MV-4-11 (cell line): ENCODE measurements around the gene NASP.
A peak's percentile ranks its signal among the peaks of the same experiment; 100 is the strongest.

ENCODE experiments used
- DNase-seq: peaks from one replicate; lab custom pipeline; 2025; lab: John Stamatoyannopoulos, UW

Gene NASP

GRCh38 chr1:45620588-45621500, 37.0 kb downstream of the NASP start:
- DNase-seq: no peak

- peak; percentile 57 for DNase-seq
Measured at GRCh38 chr1:45621501-45621836, 37.6 kb downstream of the NASP start.

GRCh38 chr1:45621895-45622523, 38.2 kb downstream of the NASP start:
- no peak for DNase-seq

GRCh38 chr1:45622524-45623394, 38.9 kb downstream of the NASP start:
- DNase-seq: no peak

- no peak for DNase-seq
Measured at GRCh38 chr1:45623972-45624371, 40.1 kb downstream of the NASP start, which contains the start of gene CCDC17. TSS of gene CCDC17 (minus strand) at chr1:45624054. CDS start at chr1:45623909, 145 bp downstream.

- DNase-seq: no peak
Measured at GRCh38 chr1:45629035-45629434, 45.2 kb downstream of the NASP start.

- DNase-seq: no peak
Measured at GRCh38 chr1:45630429-45630828, 46.6 kb downstream of the NASP start.

- DNase-seq: no peak
Measured at GRCh38 chr1:45635211-45635610, 51.4 kb downstream of the NASP start.

GRCh38 chr1:45640293-45640692, 56.5 kb downstream of the NASP start:
- no peak for DNase-seq

- DNase-seq: no peak
Measured at GRCh38 chr1:45643321-45643720, 59.5 kb downstream of the NASP start.

- DNase-seq: no peak
Measured at GRCh38 chr1:45643978-45644377, 60.1 kb downstream of the NASP start.

GRCh38 chr1:45644661-45645060, 60.8 kb downstream of the NASP start:
- no peak for DNase-seq

- peak; percentile 79 for DNase-seq
Measured at GRCh38 chr1:45647248-45648021, 63.6 kb downstream of the NASP start.

GRCh38 chr1:45654540-45655280, 70.9 kb downstream of the NASP start:
- DNase-seq: peak; percentile 47

GRCh38 chr1:45656573-45657226, 72.9 kb downstream of the NASP start:
- DNase-seq: no peak

GRCh38 chr1:45658171-45658570, 74.3 kb downstream of the NASP start:
- DNase-seq: no peak

- no peak for DNase-seq
Measured at GRCh38 chr1:45659222-45659621, 75.4 kb downstream of the NASP start.

- no peak for DNase-seq
Measured at GRCh38 chr1:45660336-45660735, 76.5 kb downstream of the NASP start.

- DNase-seq: no peak
Measured at GRCh38 chr1:45666836-45667235, 83.0 kb downstream of the NASP start.

GRCh38 chr1:45667321-45668111, 83.7 kb downstream of the NASP start:
- DNase-seq: no peak
